Panc1 (cell line): Measurements from ENCODE around the gene SHROOM3. TPM values are rescaled to one million over a fixed set of nuclear protein-coding genes. Genes with fewer than 3 reads are reported as not detected.

ENCODE experiments used
- ATAC-seq: fragments of 200-7000 bp; cut with Tn5 transposase; 2 replicates; pipeline ENCODE4 v1.9.1; 2020; ENCODE audit warnings: mild to moderate bottlenecking, moderate library complexity
- BruUV-seq: library from RNA; stranded (reverse); fragments of 400-500 nt; replicated peaks from 2 replicates; lab custom pipeline; 2021; lab: Mats Ljungman, UMichigan
- CTCF ChIA-PET: fragments of 300-600 bp; sonication (Branson Sonifier 250); formaldehyde crosslinking; loops from one replicate; lab custom pipeline; 2022; ENCODE audit warnings: antibody characterized with exemption; lab: Charles Lee
- POLR2A ChIA-PET: fragments of 300-600 bp; sonication (Branson Sonifier 250); formaldehyde crosslinking; loops from one replicate; lab custom pipeline; 2022; ENCODE audit warnings: antibody characterized with exemption; lab: Charles Lee
- DNase-seq: peaks from one replicate; pipeline ENCODE4 v3.0.0-alpha.2; 2010; ENCODE audit warnings: low read depth, low spot score
- H3K27ac ChIP-seq: 2 replicates; pipeline ENCODE4 v1.5.1; 2011; ENCODE audit warnings: mild to moderate bottlenecking, low read length, inconsistent platforms
- H3K27me3 ChIP-seq: fragments of 200-500 bp; sonication (Bioruptor generic); 2 replicates; pipeline ENCODE4 v1.6.0; 2014; ENCODE audit warnings: low read length, inconsistent platforms; ENCODE audit not compliant: control insufficient read depth, insufficient read depth
- H3K36me3 ChIP-seq: fragments of 200-500 bp; sonication (Bioruptor generic); 2 replicates; pipeline ENCODE4 v1.5.1; 2014; ENCODE audit warnings: inconsistent platforms, mild to moderate bottlenecking, low read length, moderate library complexity; ENCODE audit not compliant: control insufficient read depth, insufficient read depth
- H3K4me1 ChIP-seq: 2 replicates; pipeline ENCODE4 v1.5.1; 2011; ENCODE audit warnings: inconsistent platforms, mild to moderate bottlenecking, low read length, moderate library complexity; ENCODE audit not compliant: control insufficient read depth, insufficient read depth
- H3K4me3 ChIP-seq, 2 experiments: 2 replicates each; pipeline ENCODE4 v1.5.1; 2011 to 2012; ENCODE audit warnings: low read depth in 2 of 2, low read length in 2 of 2, mild to moderate bottlenecking in 2 of 2, inconsistent platforms in 1 of 2, moderate library complexity in 1 of 2
- H3K9me3 ChIP-seq: fragments of 200-500 bp; sonication (Bioruptor generic); 2 replicates; pipeline ENCODE4 v1.5.1; 2014; ENCODE audit warnings: low read depth, mild to moderate bottlenecking, inconsistent platforms, low read length, moderate library complexity; ENCODE audit not compliant: control insufficient read depth, insufficient read depth
- POLR2AphosphoS5 ChIP-seq: IDR thresholded peaks from 2 replicates; pipeline ENCODE4 v1.6.1; 2012; ENCODE audit warnings: mild to moderate bottlenecking, low read depth, low read length, moderate library complexity
- SIN3A ChIP-seq: IDR thresholded peaks from 2 replicates; pipeline ENCODE4 v1.6.1; 2012; ENCODE audit warnings: low read depth, mild to moderate bottlenecking, low read length, moderate library complexity, borderline replicate concordance; ENCODE audit not compliant: insufficient read depth
- TCF7L2 ChIP-seq: IDR thresholded peaks from 2 replicates; pipeline ENCODE4 v1.6.1; 2011; ENCODE audit warnings: mild to moderate bottlenecking, low read depth, low read length, inconsistent platforms
- in situ Hi-C: cut with HindIII; loops from 2 replicates; pipeline ENCODE4 v1.10.0; 2016; ENCODE audit warnings: low sequenced_read_pairs, low pct_unique_long_range_greater_than_20kb
- intact Hi-C: fragments of 100-400 bp; cut with micrococcal nuclease; formaldehyde crosslinking; loops from one replicate; pipeline ENCODE4 v1.10.0; 2022; ENCODE audit not compliant: unreplicated experiment
- total RNA-seq: library from RNA; stranded (reverse); gene quantifications from one replicate; pipeline ENCODE4 v1.2.1, GENCODE V29; 2021; ENCODE audit not compliant: unreplicated experiment
- TF ChIP-seq, protein P1 (sequence below): fragments of 450-650 bp; IDR thresholded peaks from 2 replicates; pipeline ENCODE4 v1.5.1; 2017; ENCODE audit warnings: mild to moderate bottlenecking
- TF ChIP-seq, protein P2 (sequence below), 2 experiments: IDR thresholded peaks; 2 replicates each; pipeline ENCODE4 v1.6.1; 2011 to 2012; ENCODE audit warnings: low read depth in 2 of 2, control low read depth in 1 of 2, low read length in 1 of 2, mild to moderate bottlenecking in 1 of 2, moderate library complexity in 1 of 2; ENCODE audit not compliant: insufficient read depth in 1 of 2

The SHROOM3 gene
- total RNA-seq, 1 experiment from 2014 or later, result 7.2 TPM

GRCh38 chr4:76674983-76675382, 240.0 kb downstream of the SHROOM3 start:
- H3K4me1 ChIP-seq, result peaks cover 6% of the 10 kb centered on the region; the same call in 1 of the 2 replicates
- no peaks in the 10 kb centered on the region for H3K9me3 ChIP-seq
- no peak for TF ChIP-seq POLR2AphosphoS5
- TF ChIP-seq, protein P1, sequence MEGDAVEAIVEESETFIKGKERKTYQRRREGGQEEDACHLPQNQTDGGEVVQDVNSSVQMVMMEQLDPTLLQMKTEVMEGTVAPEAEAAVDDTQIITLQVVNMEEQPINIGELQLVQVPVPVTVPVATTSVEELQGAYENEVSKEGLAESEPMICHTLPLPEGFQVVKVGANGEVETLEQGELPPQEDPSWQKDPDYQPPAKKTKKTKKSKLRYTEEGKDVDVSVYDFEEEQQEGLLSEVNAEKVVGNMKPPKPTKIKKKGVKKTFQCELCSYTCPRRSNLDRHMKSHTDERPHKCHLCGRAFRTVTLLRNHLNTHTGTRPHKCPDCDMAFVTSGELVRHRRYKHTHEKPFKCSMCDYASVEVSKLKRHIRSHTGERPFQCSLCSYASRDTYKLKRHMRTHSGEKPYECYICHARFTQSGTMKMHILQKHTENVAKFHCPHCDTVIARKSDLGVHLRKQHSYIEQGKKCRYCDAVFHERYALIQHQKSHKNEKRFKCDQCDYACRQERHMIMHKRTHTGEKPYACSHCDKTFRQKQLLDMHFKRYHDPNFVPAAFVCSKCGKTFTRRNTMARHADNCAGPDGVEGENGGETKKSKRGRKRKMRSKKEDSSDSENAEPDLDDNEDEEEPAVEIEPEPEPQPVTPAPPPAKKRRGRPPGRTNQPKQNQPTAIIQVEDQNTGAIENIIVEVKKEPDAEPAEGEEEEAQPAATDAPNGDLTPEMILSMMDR, result no peak
- no peak overlapping the region for H3K27ac ChIP-seq
- POLR2A ChIA-PET, result no interaction called here
- in situ Hi-C loops, result no loop called here
- DNase-seq (no peak), ATAC-seq (no peak)
- CTCF ChIA-PET, result no interaction called here
- H3K4me3 ChIP-seq, result no peak overlapping the region
- no peaks in the 10 kb centered on the region for H3K27me3 ChIP-seq
- BruUV-seq, result no TSS peak
- H3K36me3 ChIP-seq, result no peaks in the 10 kb centered on the region
- intact Hi-C loops, result no loop called here

DNA sequence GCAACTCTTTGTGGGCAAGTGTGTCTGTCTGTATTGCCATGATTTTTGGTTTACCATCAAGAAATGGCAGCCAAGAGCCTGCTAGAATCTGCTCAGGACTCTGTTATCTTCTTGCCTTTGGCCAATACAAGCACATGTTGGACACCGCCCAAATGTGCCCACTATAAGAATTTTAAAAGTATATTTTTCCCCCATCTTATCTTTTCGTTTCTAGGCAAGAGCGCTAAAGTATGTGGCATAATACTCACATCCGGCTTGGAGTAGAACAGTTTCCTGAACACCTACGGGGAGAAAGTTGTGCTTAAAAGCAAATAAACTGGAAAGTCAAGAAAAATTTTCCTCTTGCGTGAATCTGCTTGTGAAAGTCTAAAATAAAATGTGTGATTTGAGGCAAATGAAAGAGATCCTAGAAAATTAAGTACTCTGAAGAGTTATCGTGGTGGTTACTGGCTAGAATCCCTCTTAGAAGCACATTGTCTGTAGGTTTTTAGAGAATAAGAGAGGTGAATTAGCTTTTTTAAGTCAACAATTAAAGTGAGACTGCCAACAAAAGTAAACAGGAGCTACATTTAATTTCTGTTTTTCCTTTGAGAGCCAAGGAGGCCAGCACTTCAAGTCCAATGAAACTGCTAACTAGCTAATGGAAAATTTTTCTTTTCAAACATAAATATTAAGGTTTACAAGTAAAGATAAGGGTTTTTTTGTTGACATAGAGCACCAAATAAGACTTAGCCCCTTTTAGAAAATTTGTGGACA, 242.7 kb downstream of the SHROOM3 start:
- ATAC-seq, result no peak
- POLR2A ChIA-PET, result no interaction called here
- CTCF ChIA-PET, result no interaction called here

More for the DNA sequence above, 242.7 kb downstream of the SHROOM3 start:
- peaks cover 6% of the 10 kb centered on the region; the same call in 1 of the 2 replicates for H3K4me1 ChIP-seq
- no peak overlapping the region for H3K4me3 ChIP-seq
- BruUV-seq, result no TSS peak
- H3K9me3 ChIP-seq, result no peaks in the 10 kb centered on the region
- DNase-seq, result no peak
- no peaks in the 10 kb centered on the region for H3K27me3 ChIP-seq
- no peak for TF ChIP-seq TCF7L2
- no peak for TF ChIP-seq POLR2AphosphoS5
- TF ChIP-seq, protein P2, sequence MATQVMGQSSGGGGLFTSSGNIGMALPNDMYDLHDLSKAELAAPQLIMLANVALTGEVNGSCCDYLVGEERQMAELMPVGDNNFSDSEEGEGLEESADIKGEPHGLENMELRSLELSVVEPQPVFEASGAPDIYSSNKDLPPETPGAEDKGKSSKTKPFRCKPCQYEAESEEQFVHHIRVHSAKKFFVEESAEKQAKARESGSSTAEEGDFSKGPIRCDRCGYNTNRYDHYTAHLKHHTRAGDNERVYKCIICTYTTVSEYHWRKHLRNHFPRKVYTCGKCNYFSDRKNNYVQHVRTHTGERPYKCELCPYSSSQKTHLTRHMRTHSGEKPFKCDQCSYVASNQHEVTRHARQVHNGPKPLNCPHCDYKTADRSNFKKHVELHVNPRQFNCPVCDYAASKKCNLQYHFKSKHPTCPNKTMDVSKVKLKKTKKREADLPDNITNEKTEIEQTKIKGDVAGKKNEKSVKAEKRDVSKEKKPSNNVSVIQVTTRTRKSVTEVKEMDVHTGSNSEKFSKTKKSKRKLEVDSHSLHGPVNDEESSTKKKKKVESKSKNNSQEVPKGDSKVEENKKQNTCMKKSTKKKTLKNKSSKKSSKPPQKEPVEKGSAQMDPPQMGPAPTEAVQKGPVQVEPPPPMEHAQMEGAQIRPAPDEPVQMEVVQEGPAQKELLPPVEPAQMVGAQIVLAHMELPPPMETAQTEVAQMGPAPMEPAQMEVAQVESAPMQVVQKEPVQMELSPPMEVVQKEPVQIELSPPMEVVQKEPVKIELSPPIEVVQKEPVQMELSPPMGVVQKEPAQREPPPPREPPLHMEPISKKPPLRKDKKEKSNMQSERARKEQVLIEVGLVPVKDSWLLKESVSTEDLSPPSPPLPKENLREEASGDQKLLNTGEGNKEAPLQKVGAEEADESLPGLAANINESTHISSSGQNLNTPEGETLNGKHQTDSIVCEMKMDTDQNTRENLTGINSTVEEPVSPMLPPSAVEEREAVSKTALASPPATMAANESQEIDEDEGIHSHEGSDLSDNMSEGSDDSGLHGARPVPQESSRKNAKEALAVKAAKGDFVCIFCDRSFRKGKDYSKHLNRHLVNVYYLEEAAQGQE (IDR thresholded peaks at IDR 0.05; ENCODE audit: insufficient read depth in 1 of 2, low read depth in 2 of 2, low read length in 1 of 2), result no peak
- TF ChIP-seq, protein P1, result no peak
- no peak for TF ChIP-seq SIN3A
- no peaks in the 10 kb centered on the region for H3K36me3 ChIP-seq
- intact Hi-C loops, result no loop called here
- in situ Hi-C loops, result no loop called here
- H3K27ac ChIP-seq, result no peak overlapping the region
